ENCODE measurements around the gene ALKBH6. TPM values are rescaled to one million over a fixed set of nuclear protein-coding genes. Genes with fewer than 3 reads are reported as not detected.
A peak's percentile ranks its signal among the peaks of the same experiment; 100 is the strongest.

Gene ALKBH6
- total and polyA plus RNA-seq, 2 experiments from 2014 or later, result 33.6 to 51.4 TPM

DNA sequence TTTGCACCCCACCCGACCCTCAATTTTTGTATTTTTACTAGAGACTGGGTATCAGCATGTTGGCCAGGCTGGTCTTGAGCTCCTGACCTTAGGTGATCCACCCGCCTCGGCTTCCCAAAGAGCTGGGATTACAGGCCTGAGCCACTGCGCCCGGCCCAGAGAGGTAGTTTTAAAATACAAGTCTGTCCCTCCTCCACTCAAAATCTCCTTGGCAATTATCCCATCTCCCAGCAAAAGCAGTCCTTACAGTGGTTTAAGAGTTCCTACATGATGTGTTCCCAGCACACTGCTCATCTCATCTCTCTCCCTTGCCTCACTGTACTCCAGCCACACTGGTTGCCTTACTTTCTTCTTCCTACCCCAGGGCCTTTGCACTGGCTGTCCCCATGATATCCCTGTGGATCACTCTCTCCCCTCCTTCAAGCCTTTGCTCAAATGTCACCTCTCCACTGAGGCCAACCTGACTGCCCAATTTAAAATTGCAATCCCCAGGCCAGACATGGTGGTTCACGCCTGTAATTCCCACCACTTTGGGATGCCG is 53.5 kb downstream of the ALKBH6 start:
- Mint-ChIP-seq H3K27ac (no peak overlapping the region), H3K36me3 (ENCODE audit: low read depth) (no peaks in the 10 kb centered on the region), H3K4me3 (peak overlapping the region; percentile 10; the same call in 1 of the 3 replicates), H3K9me3 (no peaks in the 10 kb centered on the region), H3K27me3 (ENCODE audit: insufficient read depth, low read depth, poor library complexity) (peaks cover 44% of the 10 kb centered on the region), H3K4me1 (peaks cover 4% of the 10 kb centered on the region)
- Histone ChIP-seq H3K36me3 (ENCODE audit: insufficient read depth) (no peaks in the 10 kb centered on the region), H3K9me2 (ENCODE audit: insufficient read depth) (no peaks in the 10 kb centered on the region), H3K27me3 (ENCODE audit: insufficient read depth) (peaks cover 48% of the 10 kb centered on the region), H3K79me2 (replicated peaks; ENCODE audit: insufficient read depth) (no peaks in the 10 kb centered on the region), H3K27ac (ENCODE audit: low read depth) (no peak overlapping the region), H3F3A (replicated peaks; ENCODE audit: low read depth) (no peaks in the 10 kb centered on the region), H3K4me1 (ENCODE audit: insufficient read depth) (no peaks in the 10 kb centered on the region), H4K20me1 (replicated peaks; ENCODE audit: insufficient read depth) (no peaks in the 10 kb centered on the region), H3K4me2 (peak overlapping the region; percentile 82; the same call in 1 of the 2 replicates), H3K4me3 (no peak overlapping the region), H2AFZ (no peak overlapping the region)
- DNase-seq (ENCODE audit: low spot score) (no peak), ATAC-seq (no peak)
- TF ChIP-seq EZH2phosphoT487 (IDR thresholded peaks at IDR 0.05; ENCODE audit: unreplicated experiment) (no peak), ETS1 (IDR thresholded peaks at IDR 0.05) (no peak), EZH2 (IDR thresholded peaks at IDR 0.05; ENCODE audit: low read depth, unreplicated experiment) (no peak), NANOG (IDR thresholded peaks at IDR 0.05; ENCODE audit: borderline replicate concordance) (no peak), POLR2AphosphoS5 (IDR thresholded peaks at IDR 0.05; ENCODE audit: low read depth) (no peak), ZNF114 (CRISPR knock-in tag; IDR thresholded peaks at IDR 0.05) (no peak), ZNF331 (CRISPR knock-in tag; IDR thresholded peaks at IDR 0.05; ENCODE audit: low read depth) (no peak), ZNF462 (CRISPR knock-in tag; IDR thresholded peaks at IDR 0.05) (no peak), STAT1 (IDR thresholded peaks at IDR 0.05; ENCODE audit: unreplicated experiment) (no peak), CREB1 (CRISPR knock-in tag; IDR thresholded peaks at IDR 0.05; ENCODE audit: low read depth) (no peak), JUNB (IDR thresholded peaks at IDR 0.05; ENCODE audit: unreplicated experiment) (no peak)
- TF ChIP-seq, protein P1, sequence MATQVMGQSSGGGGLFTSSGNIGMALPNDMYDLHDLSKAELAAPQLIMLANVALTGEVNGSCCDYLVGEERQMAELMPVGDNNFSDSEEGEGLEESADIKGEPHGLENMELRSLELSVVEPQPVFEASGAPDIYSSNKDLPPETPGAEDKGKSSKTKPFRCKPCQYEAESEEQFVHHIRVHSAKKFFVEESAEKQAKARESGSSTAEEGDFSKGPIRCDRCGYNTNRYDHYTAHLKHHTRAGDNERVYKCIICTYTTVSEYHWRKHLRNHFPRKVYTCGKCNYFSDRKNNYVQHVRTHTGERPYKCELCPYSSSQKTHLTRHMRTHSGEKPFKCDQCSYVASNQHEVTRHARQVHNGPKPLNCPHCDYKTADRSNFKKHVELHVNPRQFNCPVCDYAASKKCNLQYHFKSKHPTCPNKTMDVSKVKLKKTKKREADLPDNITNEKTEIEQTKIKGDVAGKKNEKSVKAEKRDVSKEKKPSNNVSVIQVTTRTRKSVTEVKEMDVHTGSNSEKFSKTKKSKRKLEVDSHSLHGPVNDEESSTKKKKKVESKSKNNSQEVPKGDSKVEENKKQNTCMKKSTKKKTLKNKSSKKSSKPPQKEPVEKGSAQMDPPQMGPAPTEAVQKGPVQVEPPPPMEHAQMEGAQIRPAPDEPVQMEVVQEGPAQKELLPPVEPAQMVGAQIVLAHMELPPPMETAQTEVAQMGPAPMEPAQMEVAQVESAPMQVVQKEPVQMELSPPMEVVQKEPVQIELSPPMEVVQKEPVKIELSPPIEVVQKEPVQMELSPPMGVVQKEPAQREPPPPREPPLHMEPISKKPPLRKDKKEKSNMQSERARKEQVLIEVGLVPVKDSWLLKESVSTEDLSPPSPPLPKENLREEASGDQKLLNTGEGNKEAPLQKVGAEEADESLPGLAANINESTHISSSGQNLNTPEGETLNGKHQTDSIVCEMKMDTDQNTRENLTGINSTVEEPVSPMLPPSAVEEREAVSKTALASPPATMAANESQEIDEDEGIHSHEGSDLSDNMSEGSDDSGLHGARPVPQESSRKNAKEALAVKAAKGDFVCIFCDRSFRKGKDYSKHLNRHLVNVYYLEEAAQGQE (IDR thresholded peaks at IDR 0.05; ENCODE audit: unreplicated experiment), result no peak
- TF ChIP-seq, protein P2, sequence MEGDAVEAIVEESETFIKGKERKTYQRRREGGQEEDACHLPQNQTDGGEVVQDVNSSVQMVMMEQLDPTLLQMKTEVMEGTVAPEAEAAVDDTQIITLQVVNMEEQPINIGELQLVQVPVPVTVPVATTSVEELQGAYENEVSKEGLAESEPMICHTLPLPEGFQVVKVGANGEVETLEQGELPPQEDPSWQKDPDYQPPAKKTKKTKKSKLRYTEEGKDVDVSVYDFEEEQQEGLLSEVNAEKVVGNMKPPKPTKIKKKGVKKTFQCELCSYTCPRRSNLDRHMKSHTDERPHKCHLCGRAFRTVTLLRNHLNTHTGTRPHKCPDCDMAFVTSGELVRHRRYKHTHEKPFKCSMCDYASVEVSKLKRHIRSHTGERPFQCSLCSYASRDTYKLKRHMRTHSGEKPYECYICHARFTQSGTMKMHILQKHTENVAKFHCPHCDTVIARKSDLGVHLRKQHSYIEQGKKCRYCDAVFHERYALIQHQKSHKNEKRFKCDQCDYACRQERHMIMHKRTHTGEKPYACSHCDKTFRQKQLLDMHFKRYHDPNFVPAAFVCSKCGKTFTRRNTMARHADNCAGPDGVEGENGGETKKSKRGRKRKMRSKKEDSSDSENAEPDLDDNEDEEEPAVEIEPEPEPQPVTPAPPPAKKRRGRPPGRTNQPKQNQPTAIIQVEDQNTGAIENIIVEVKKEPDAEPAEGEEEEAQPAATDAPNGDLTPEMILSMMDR (conservative IDR thresholded peaks at IDR 0.05; ENCODE audit: low read depth in 2 of 2), result no peak
